Smooth muscle cell (in vitro differentiated cells): ENCODE results near the gene BACE2. TPM values are rescaled to one million over a fixed set of nuclear protein-coding genes. Genes with fewer than 3 reads are reported as not detected.
"Not testable (repeated sequence)": the region's sequence is repeated elsewhere in the genome, so short reads cannot be mapped to it uniquely, and the experiment has no call there.

Experiments
- DNase-seq: peaks from one replicate; lab custom pipeline; 2025; ENCODE audit not compliant: unreplicated experiment; lab: John Stamatoyannopoulos, UW
- H2AFZ ChIP-seq: fragments of 200-600 bp; sonication (generic); 2 replicates; pipeline ENCODE4 v1.6.0; 2016; ENCODE audit warnings: antibody characterized with exemption, low read depth, mild to moderate bottlenecking
- H3F3A ChIP-seq: fragments of 200-600 bp; sonication (generic); 2 replicates; pipeline ENCODE4 v1.6.0; 2017; ENCODE audit warnings: antibody characterized with exemption, low read depth
- H3K27ac ChIP-seq: fragments of 200-600 bp; sonication (generic); 2 replicates; pipeline ENCODE4 v1.5.1; 2016; ENCODE audit warnings: low read depth, mild to moderate bottlenecking
- H3K27me3 ChIP-seq: fragments of 200-600 bp; sonication (generic); 2 replicates; pipeline ENCODE4 v1.6.1; 2016; ENCODE audit warnings: low read depth, mild to moderate bottlenecking
- H3K36me3 ChIP-seq: fragments of 200-600 bp; sonication (generic); 2 replicates; pipeline ENCODE4 v1.5.1; 2016; ENCODE audit warnings: low read depth
- H3K4me1 ChIP-seq: fragments of 200-600 bp; sonication (generic); 2 replicates; pipeline ENCODE4 v1.5.1; 2016; ENCODE audit warnings: low read depth
- H3K4me2 ChIP-seq: fragments of 200-600 bp; sonication (generic); 2 replicates; pipeline ENCODE4 v1.6.0; 2016; ENCODE audit warnings: mild to moderate bottlenecking
- H3K4me3 ChIP-seq: fragments of 200-600 bp; sonication (generic); 2 replicates; pipeline ENCODE4 v1.5.1; 2016; ENCODE audit warnings: mild to moderate bottlenecking
- H3K79me2 ChIP-seq: fragments of 200-600 bp; sonication (generic); 2 replicates; pipeline ENCODE4 v1.6.0; 2016; ENCODE audit warnings: low read depth, mild to moderate bottlenecking
- H3K9ac ChIP-seq: fragments of 200-600 bp; sonication (generic); 2 replicates; pipeline ENCODE4 v1.6.0; 2016; ENCODE audit warnings: low read depth
- H3K9me3 ChIP-seq: fragments of 200-600 bp; sonication (generic); replicated peaks from 2 replicates; pipeline ENCODE4 v1.5.1; 2016; ENCODE audit warnings: low read depth
- H4K20me1 ChIP-seq: fragments of 200-600 bp; sonication (generic); 2 replicates; pipeline ENCODE4 v1.6.0; 2016; ENCODE audit warnings: low read depth
- CTCF ChIP-seq: fragments of 200-600 bp; sonication (generic); IDR thresholded peaks from 2 replicates; pipeline ENCODE4 v1.5.1; 2017; ENCODE audit warnings: borderline replicate concordance, mild to moderate bottlenecking, antibody characterized with exemption; ENCODE audit not compliant: insufficient read depth, poor library complexity, severe bottlenecking
- WGBS: methylation state at CpG from one replicate; pipeline ENCODE4 v1.1.7; 2016; ENCODE audit warnings: low lambda C conversion rate; 5-methylcytosine and 5-hydroxymethylcytosine counted together
- polyA plus RNA-seq: library from polyadenylated mRNA; unstranded; fragments of >200 nt; fragmentation: Nextera tagmentation; extraction: Ambion mirVana; gene quantifications from 2 replicates; pipeline ENCODE4 v1.2.1, GENCODE V29; 2016
- total RNA-seq: library from RNA; depleted of rRNA; stranded (reverse); fragments of >200 nt; gene quantifications from 2 replicates; pipeline ENCODE4 v1.2.3, GENCODE V29; 2014

BACE2 gene
- total and polyA plus RNA-seq, 2 experiments from 2014 or later = 25.3 to 33.3 TPM

- Histone ChIP-seq H3K4me2 (no peak overlapping the region), H3K4me1 (no peaks in the 10 kb centered on the region), H4K20me1 (no peaks in the 10 kb centered on the region), H3K27me3 (no peaks in the 10 kb centered on the region), H3K27ac (no peak overlapping the region), H3K9me3 (no peaks in the 10 kb centered on the region), H3K36me3 (no peaks in the 10 kb centered on the region), H3K79me2 (no peaks in the 10 kb centered on the region), H3K4me3 (no peak overlapping the region), H2AFZ (no peak overlapping the region), H3K9ac (no peak overlapping the region), H3F3A (no peaks in the 10 kb centered on the region)
- WGBS = 90% methylated on average over 3 of the region's 3 CpGs
- no peak for TF ChIP-seq CTCF
- no peak for DNase-seq
Measured at GRCh38 chr21:41235201-41235600, 67.2 kb downstream of the BACE2 start.

- no peak overlapping the region for H3K4me3 ChIP-seq
- no peak overlapping the region for H2AFZ ChIP-seq
- H3K9ac ChIP-seq = no peak overlapping the region
- H3K27ac ChIP-seq = no peak overlapping the region
- no peaks in the 10 kb centered on the region for H4K20me1 ChIP-seq
- no peaks in the 10 kb centered on the region for H3K79me2 ChIP-seq
- H3K4me1 ChIP-seq = no peaks in the 10 kb centered on the region
- DNase-seq = no peak
- no peaks in the 10 kb centered on the region for H3K27me3 ChIP-seq
- no peak for TF ChIP-seq CTCF
- WGBS = 95% methylated on average over 16 of the region's 16 CpGs
- H3K9me3 ChIP-seq = no peaks in the 10 kb centered on the region
- no peak overlapping the region for H3K4me2 ChIP-seq
- no peaks in the 10 kb centered on the region for H3F3A ChIP-seq
- H3K36me3 ChIP-seq = no peaks in the 10 kb centered on the region
Measured at GRCh38 chr21:41236352-41236973, 68.5 kb downstream of the BACE2 start.

GRCh38 chr21:41238081-41238796, 70.3 kb downstream of the BACE2 start:
- WGBS = 92% methylated on average over 10 of the region's 10 CpGs
- H3K4me1 ChIP-seq, H3K4me2 ChIP-seq, H3K79me2 ChIP-seq, H3K9me3 ChIP-seq, H3K9ac ChIP-seq, DNase-seq, H3K36me3 ChIP-seq, H3K4me3 ChIP-seq, H4K20me1 ChIP-seq, H2AFZ ChIP-seq, H3K27me3 ChIP-seq, H3K27ac ChIP-seq, H3F3A ChIP-seq: not testable (repeated sequence)

GRCh38 chr21:41240040-41240439, 72.1 kb downstream of the BACE2 start:
- Histone ChIP-seq H3K27ac (no peak overlapping the region), H3K4me2 (no peak overlapping the region), H3F3A (no peaks in the 10 kb centered on the region), H3K4me3 (no peak overlapping the region), H4K20me1 (no peaks in the 10 kb centered on the region), H3K9ac (no peak overlapping the region), H3K9me3 (no peaks in the 10 kb centered on the region), H3K79me2 (no peaks in the 10 kb centered on the region), H3K36me3 (no peaks in the 10 kb centered on the region), H3K4me1 (no peaks in the 10 kb centered on the region), H3K27me3 (no peaks in the 10 kb centered on the region), H2AFZ (no peak overlapping the region)
- WGBS = 94% methylated on average over 3 of the region's 3 CpGs
- no peak for TF ChIP-seq CTCF
- no peak for DNase-seq
